Activated CD8-positive, alpha-beta T cell treated with anti-CD3 and anti-CD28 coated beads, Interleukin-2, amount 10 ng/mL, durations not matched to agents 7 days and 5 days (primary cell): ENCODE data around the gene GPR63. TPM values are rescaled to one million over a fixed set of nuclear protein-coding genes. Genes with fewer than 3 reads are reported as not detected.

ENCODE experiments used
- total RNA-seq, 2 experiments: library from RNA; stranded (reverse); gene quantifications; one replicate each; pipeline ENCODE4 v1.2.3, GENCODE V29; 2021

The GPR63 gene
- total RNA-seq, 2 experiments from 2014 or later: 1.2 to 1.6 TPM

Other genes starting within 250 kb of the GPR63 start
- gene NDUFAF4, start 60.4 kb upstream of the GPR63 start, total RNA-seq: 10 to 100 TPM; 42.3 to 42.5 TPM
- under 1 TPM; 0.57 to 0.95 TPM for gene KLHL32, start 87.3 kb upstream of the GPR63 start, total RNA-seq